Aorta (tissue), 5 donors: ENCODE data around the gene GALNTL6. TPM values are rescaled to one million over a fixed set of nuclear protein-coding genes. Genes with fewer than 3 reads are reported as not detected.

ENCODE experiments used
- ATAC-seq: fragments of 200-7000 bp; cut with Tn5 transposase; one replicate; pipeline ENCODE4 v1.9.1; 2022; ENCODE audit warnings: moderate library complexity; ENCODE audit not compliant: low FRiP score
- DNase-seq, 2 donors: peaks; one replicate each; pipeline ENCODE4 v3.0.0-alpha.2; 2020
- H3K27ac ChIP-seq, 2 donors: one replicate each; pipeline ENCODE4 v1.5.1; 2013; ENCODE audit warnings: low read length in 2 of 2, mild to moderate bottlenecking in 2 of 2, moderate library complexity in 2 of 2, control low read depth in 1 of 2, inconsistent platforms in 1 of 2, low read depth in 1 of 2
- H3K27me3 ChIP-seq, 2 donors: one replicate each; pipeline ENCODE4 v1.6.1; 2013; ENCODE audit warnings: control low read depth in 1 of 2, low read length in 1 of 2, mild to moderate bottlenecking in 1 of 2, moderate library complexity in 1 of 2; ENCODE audit not compliant: insufficient read depth in 2 of 2, control insufficient read depth in 1 of 2
- H3K36me3 ChIP-seq, 2 donors: one replicate each; pipeline ENCODE4 v1.6.1; 2013; ENCODE audit warnings: control low read depth in 1 of 2, low read length in 1 of 2, mild to moderate bottlenecking in 1 of 2; ENCODE audit not compliant: insufficient read depth in 2 of 2, control insufficient read depth in 1 of 2
- H3K4me1 ChIP-seq, 2 donors: one replicate each; pipeline ENCODE4 v1.6.1; 2013; ENCODE audit warnings: low read length in 2 of 2, control low read depth in 1 of 2, mild to moderate bottlenecking in 1 of 2, moderate library complexity in 1 of 2; ENCODE audit not compliant: insufficient read depth in 2 of 2, control insufficient read depth in 1 of 2
- H3K4me3 ChIP-seq, 2 donors: one replicate each; pipeline ENCODE4 v1.5.1; 2013; ENCODE audit warnings: low read length in 2 of 2, control low read depth in 1 of 2, mild to moderate bottlenecking in 1 of 2
- H3K9me3 ChIP-seq: one replicate; pipeline ENCODE4 v1.6.1; 2013; ENCODE audit warnings: mild to moderate bottlenecking, low read length; ENCODE audit not compliant: control insufficient read depth
- WGBS, 2 donors: extraction: QIAGEN DNeasy Blood & Tissue Kit; methylation state at CpG; one replicate each; pipeline ENCODE4 v1.1.7; 2013; 5-methylcytosine and 5-hydroxymethylcytosine counted together
- intact Hi-C, 2 donors: fragments of 100-400 bp; cut with DNase I; formaldehyde crosslinking; loops; one replicate each; pipeline versions ENCODE4 v1.14.2 to v1.15.0; 2022
- polyA plus RNA-seq, 2 donors: library from polyadenylated mRNA; stranded (reverse); fragments of 200-250 nt; gene quantifications; one replicate each; pipeline ENCODE4 v1.2.3, GENCODE V29; 2013
- total RNA-seq, 2 donors: library from RNA; stranded (reverse); fragmentation: NEBNext Ultra II Directional; extraction: Animal tissue kit (Norgen Biotek cat#: 25700); gene quantifications; one replicate each; pipeline ENCODE4 v1.2.1, GENCODE V29; 2021
- donor health status: healthy with polysubstance abuse.
- donor health status: Bipolar disorder and iron deficiency.
- donor health status: DM: no; HTN: no; CAD: no.
- donor health status: DM: no; HTN: no; CAD: no.
- donor health status: DM: yes; HTN: yes; CAD: no.

Gene GALNTL6
- total and polyA plus RNA-seq, 4 donors, result 0.39 to 1.6 (median 0.46) TPM; not detected in 1

DNA sequence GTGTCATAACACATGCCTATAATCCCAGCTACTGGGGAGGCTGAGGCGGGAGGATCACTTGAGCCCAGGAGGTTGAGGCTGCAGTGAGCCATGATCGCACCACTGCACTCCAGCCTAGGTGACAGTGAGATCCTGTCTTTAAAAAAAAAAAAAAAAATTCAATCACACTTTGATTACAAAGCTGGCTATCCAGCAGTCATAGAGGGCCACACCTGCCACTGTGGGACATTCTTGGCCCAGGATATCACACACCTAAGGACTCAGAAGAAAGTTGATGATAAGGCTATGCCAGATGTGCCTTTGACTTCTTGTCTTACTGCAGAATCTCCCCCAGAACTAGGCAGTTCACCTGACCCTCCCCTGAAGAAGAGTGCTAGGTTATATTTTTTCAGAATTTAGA, 1232.9 kb downstream of the GALNTL6 start:
- Histone ChIP-seq H3K36me3 (no peaks in the 10 kb centered on the region), H3K27me3 (no peaks in the 10 kb centered on the region), H3K27ac (no peak overlapping the region), H3K4me3 (no peak overlapping the region), H3K4me1 (peaks cover 0 to under 1% of the 10 kb centered on the region in 2 donors), H3K9me3 (no peaks in the 10 kb centered on the region)
- DNase-seq, result no peak
- intact Hi-C loops, result no loop called here
- WGBS, 2 donors, result 95 to 97% methylated on average over 2 of the region's 2 CpGs
- no peak for ATAC-seq

DNA sequence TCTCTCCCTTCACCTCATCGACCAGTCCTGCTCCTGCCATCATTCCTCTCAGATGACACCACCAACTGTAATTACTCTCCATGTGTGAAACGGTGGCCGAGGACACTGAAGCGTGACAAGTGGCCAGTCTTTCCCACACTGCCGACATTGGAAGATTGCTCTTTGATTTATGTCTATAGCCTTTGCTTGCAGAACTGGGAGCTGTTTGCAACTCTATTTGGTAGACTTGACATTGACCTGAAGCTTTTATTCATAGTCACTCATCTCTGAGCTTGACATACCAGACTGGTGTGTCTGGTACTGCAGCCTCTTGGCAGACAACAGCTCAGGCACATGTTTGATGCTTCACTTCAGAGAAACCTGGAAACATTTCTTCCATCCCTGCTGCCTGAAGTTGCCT, 1233.6 kb downstream of the GALNTL6 start:
- 51 to 60% methylated on average over 5 of the region's 5 CpGs for WGBS, 2 donors
- H3K27me3 ChIP-seq, result no peaks in the 10 kb centered on the region
- H3K27ac ChIP-seq, result no peak overlapping the region
- H3K4me1 ChIP-seq, result peaks cover 1 to 2% of the 10 kb centered on the region in 2 donors
- H3K4me3 ChIP-seq, result no peak overlapping the region
- ATAC-seq (no peak), DNase-seq (no peak)
- intact Hi-C loops, result no loop called here
- no peaks in the 10 kb centered on the region for H3K36me3 ChIP-seq
- H3K9me3 ChIP-seq, result no peaks in the 10 kb centered on the region

DNA sequence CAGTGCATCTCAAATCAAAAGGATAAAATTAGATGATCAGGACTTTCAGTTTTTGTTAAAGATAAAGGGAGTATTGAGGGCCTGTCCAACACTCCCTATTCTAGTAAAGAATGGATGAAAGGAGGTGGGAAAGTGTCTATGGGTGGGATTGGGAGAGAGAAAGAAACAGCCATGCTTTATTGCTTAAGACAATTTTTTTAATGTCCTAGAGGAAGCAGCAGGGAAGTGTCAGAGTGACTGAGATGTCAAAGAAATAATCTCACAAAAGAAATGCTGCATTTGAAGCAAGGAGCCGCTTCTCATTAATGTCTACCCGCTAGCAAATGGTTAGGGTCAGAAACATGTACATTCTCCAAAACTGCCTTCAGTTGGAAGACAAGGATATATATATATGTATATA, 1238.0 kb downstream of the GALNTL6 start:
- 88 to 97% methylated on average over 2 of the region's 2 CpGs for WGBS, 2 donors
- Histone ChIP-seq H3K27me3 (no peaks in the 10 kb centered on the region), H3K36me3 (no peaks in the 10 kb centered on the region), H3K4me1 (peaks cover 1 to 2% of the 10 kb centered on the region in 2 donors), H3K9me3 (no peaks in the 10 kb centered on the region), H3K27ac (no peak overlapping the region), H3K4me3 (no peak overlapping the region)
- intact Hi-C loops, result no loop called here
- no peak for DNase-seq
- no peak for ATAC-seq

DNA sequence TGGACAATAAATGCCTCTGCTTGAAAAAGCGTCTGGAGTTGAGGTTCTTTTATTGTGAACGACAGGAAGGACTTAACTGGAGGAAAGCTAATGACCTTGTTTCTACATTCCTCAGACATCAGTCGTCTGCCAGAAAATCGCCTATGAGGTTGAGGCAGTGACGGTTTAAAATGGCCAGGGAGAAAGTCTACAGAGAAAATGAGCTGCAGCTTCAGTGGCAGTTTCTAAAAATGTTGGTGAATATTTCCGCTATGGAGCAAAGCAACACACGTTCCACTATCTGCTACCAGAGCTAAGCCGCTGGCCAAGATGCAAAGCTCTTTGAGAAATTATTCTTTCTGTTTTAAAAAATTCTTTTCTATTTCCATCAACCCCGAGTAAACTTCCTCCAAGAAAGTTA, 1238.5 kb downstream of the GALNTL6 start:
- ATAC-seq, result no peak
- intact Hi-C loops, result no loop called here
- Histone ChIP-seq H3K27me3 (no peaks in the 10 kb centered on the region), H3K9me3 (no peaks in the 10 kb centered on the region), H3K4me3 (peak overlapping the region; percentile 61 to 76), H3K27ac (no peak overlapping the region), H3K36me3 (no peaks in the 10 kb centered on the region), H3K4me1 (peaks cover 1 to 2% of the 10 kb centered on the region in 2 donors)
- 3 to 5% methylated on average over 9 of the region's 9 CpGs for WGBS, 2 donors
- no peak for DNase-seq

DNA sequence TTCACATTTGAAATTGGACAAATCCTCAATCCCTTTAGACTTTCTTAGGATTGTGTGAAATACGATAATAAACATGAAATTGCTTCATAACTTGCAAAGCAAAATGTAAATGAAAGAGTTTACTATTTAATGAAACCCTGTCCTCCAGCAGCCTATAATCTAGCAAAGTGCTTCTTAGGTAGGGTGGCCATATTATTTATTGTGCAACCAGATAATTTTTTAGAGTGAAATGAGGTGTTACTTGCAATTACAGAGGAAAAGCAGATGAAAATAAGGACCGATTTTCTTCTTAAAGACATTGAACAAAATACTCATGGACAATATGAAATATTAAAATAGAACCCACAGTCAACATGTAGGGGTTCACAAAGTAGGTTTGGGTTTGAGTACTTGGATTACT, 1239.2 kb downstream of the GALNTL6 start:
- Histone ChIP-seq H3K36me3 (no peaks in the 10 kb centered on the region), H3K27me3 (no peaks in the 10 kb centered on the region), H3K4me1 (peaks cover 1 to 2% of the 10 kb centered on the region in 2 donors), H3K4me3 (peak overlapping the region in 1 of 2 donors; percentile 61), H3K27ac (no peak overlapping the region), H3K9me3 (no peaks in the 10 kb centered on the region)
- intact Hi-C loops, result no loop called here
- no peak for ATAC-seq
- no peak for DNase-seq
- WGBS, 2 donors, result 81 to 83% methylated on average over 2 of the region's 2 CpGs

DNA sequence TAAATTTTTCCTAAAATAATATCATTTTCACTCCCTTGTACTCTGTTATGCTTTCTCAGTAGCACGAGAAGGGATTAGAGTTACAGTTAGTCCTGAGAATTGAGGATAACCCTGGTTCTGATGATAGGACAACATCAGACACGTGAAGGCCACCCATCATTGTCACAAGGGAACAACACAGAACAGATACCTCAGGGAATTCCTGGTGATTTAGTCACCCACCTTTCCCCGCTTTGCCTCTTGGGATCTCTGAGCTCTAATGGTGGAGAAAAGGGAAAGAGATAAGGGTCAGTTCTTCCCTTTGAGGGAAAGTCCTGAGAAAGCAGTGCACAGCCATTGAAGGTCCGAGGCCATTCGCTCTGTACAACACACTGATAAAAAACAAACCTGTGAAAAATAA, 1243.1 kb downstream of the GALNTL6 start:
- 86 to 91% methylated on average over 5 of the region's 5 CpGs for WGBS, 2 donors

DNA sequence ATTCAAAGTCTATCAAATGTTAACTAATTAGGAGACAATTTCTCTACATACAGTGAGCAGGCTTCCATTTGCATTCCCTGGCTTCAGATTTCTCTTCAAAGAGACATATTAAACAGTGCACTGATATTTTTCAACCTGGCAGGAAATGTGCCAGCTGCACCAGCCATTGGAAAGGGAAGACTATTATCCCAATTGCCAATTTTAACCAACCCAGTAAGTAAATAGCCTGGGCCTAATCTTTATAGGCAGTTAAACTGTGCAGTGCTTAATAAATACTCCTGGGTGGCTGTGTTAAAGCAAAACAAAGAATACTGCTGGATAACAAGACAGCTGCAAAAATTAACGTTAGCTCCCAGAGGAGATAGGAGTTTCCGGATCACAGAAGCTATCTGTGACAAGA, 1243.5 kb downstream of the GALNTL6 start:
- H3K27me3 ChIP-seq, result no peaks in the 10 kb centered on the region
- no peak overlapping the region for H3K27ac ChIP-seq
- no peaks in the 10 kb centered on the region for H3K36me3 ChIP-seq
- no peaks in the 10 kb centered on the region for H3K4me1 ChIP-seq
- no peaks in the 10 kb centered on the region for H3K9me3 ChIP-seq
- ATAC-seq (no peak), DNase-seq (no peak)
- H3K4me3 ChIP-seq, result no peak overlapping the region
- 75 to 76% methylated on average over 2 of the region's 2 CpGs for WGBS, 2 donors
- intact Hi-C loops, result no loop called here

More for the DNA sequence above, 1243.1 kb downstream of the GALNTL6 start:
- ATAC-seq (no peak), DNase-seq (no peak)
- no peak overlapping the region for H3K27ac ChIP-seq
- no peak overlapping the region for H3K4me3 ChIP-seq
- H3K9me3 ChIP-seq, result no peaks in the 10 kb centered on the region
- no peaks in the 10 kb centered on the region for H3K27me3 ChIP-seq
- peaks cover under 1 to 1% of the 10 kb centered on the region in 2 donors for H3K4me1 ChIP-seq
- intact Hi-C loops, result no loop called here
- no peaks in the 10 kb centered on the region for H3K36me3 ChIP-seq

GRCh38 chr4:173057442-173057841, 1244.2 kb downstream of the GALNTL6 start:
- ATAC-seq (no peak), DNase-seq (no peak)
- no peak overlapping the region for H3K27ac ChIP-seq
- no peaks in the 10 kb centered on the region for H3K36me3 ChIP-seq
- no peak overlapping the region for H3K4me3 ChIP-seq
- no peaks in the 10 kb centered on the region for H3K4me1 ChIP-seq
- no peaks in the 10 kb centered on the region for H3K27me3 ChIP-seq
- H3K9me3 ChIP-seq, result no peaks in the 10 kb centered on the region
- intact Hi-C loops, result no loop called here
- WGBS, 2 donors, result 47 to 55% methylated on average over 3 of the region's 3 CpGs

GRCh38 chr4:173057901-173058300, 1244.7 kb downstream of the GALNTL6 start:
- intact Hi-C loops, result no loop called here
- DNase-seq (no peak), ATAC-seq (no peak)
- Histone ChIP-seq H3K9me3 (no peaks in the 10 kb centered on the region), H3K4me1 (no peaks in the 10 kb centered on the region), H3K27ac (no peak overlapping the region), H3K4me3 (no peak overlapping the region), H3K27me3 (no peaks in the 10 kb centered on the region), H3K36me3 (no peaks in the 10 kb centered on the region)
- WGBS, 2 donors, result 46% methylated on average over 1 of the region's 1 CpG
